ENCODE measurements around the gene GALNS.
"Not testable (repeated sequence)": the region's sequence is repeated elsewhere in the genome, so short reads cannot be mapped to it uniquely, and the experiment has no call there.

The GALNS gene

DNA sequence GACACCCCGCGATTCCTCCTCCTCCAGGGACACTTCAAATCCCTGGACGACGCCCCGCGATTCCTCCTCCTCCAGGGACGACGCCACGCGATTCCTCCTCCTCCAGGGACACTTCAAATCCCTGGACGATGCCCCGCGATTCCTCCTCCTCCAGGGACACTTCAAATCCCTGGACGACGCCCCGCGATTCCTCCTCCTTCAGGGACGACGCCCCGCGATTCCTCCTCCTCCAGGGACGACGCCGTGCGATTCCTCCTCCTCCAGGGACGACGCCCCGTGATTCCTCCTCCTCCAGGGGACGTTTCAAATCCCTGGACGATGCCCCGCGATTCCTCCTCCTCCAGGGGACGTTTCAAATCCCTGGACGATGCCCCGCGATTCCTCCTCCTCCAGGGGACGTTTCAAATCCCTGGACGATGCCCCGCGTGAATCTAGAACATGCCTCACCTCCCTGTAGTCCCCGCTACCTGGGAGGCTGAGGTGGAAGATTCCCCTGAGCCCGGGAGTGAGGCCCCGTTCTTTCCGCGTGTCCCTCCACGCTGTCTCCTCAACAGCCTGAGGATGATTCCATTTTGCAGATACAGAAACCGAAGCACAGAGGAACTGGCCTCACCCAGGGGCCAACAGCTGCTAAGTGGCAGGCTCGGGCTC is 33.1 kb upstream of the GALNS start:
- DNase-seq (ENCODE audit: low read depth): not testable (repeated sequence)

DNA sequence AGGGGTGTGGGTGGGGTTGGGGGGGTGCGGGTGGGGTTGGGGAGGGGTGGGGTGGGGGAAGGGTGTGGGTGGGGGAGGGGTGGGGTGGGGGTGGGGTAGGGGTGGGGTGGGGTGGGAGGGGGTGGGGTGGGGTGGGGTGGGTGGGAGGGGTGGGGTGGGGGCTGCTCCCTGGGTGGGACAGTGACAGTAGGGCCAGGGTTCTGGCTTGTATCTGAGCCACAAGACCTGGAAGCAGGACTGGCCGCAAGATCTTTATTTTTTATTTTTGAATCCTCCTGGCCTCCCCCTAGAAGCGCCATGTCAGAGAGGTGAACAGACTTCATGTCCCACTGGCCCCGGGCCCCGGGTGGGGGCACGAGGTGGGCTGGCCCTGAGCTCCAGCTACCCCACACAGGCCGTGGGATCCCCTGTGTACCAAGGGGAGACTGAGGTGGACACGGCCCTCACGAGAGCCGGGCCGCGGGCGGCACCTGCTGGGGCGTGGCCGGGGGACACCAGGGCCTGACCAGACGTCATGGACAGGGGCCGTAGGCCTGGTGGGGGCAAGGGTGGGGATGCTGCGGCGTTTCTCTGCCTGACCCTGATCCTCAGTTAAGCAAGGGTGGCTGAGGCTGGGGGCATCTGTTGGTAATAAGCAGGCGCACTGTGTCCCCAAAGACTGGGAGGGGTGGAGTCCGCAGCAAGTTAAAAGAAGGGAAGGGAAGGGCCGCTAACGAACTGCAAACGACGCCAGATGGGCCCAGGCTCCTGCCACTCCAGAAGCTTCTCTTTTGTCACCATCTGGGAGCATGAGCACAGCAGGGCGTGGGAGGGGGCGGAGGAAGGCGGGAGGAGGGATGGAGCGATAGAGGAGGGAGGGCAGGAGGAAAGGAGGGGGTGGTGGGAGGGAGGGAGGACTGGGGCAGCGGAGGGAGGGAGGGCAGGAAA is 32.0 kb upstream of the GALNS start:
- DNase-seq (ENCODE audit: low read depth): no peak

GRCh38 chr16:88888057-88888456 is 31.3 kb upstream of the GALNS start:
- DNase-seq (ENCODE audit: low read depth): no peak

DNA sequence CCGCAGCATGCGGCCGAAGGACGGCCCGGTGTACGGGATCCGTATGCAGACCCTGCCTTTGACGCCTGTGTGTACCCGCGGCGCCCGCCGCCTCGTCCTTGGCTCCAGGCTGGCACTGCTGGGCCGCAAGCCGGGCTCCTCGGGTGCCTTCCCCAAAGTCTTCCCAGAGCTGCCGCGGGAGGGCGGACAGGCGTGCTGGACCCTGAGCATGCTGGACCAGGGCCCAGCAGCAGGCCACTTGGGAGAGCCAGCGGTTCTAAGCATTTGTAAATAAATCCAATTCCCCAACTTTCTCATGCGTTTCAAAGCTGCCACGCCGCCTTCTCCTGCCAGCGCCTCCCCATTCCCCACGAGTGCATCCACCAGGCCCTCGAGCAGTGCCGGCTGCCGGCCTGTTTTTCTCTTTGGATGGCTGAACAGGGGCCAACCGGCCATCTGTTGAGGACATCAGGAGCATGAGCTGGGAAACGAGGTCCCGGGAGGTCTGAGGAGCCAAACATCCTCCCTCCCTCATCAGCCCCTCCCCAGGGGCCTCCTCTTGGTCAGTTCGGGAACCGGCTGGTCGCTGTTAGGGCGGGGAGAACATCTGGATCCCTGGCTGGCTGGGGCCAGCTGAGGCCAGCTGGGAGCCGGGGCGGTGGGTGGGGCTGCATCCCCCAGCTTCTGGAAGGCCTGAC is 30.2 kb upstream of the GALNS start:
- DNase-seq (ENCODE audit: low read depth): peak; percentile 43

GRCh38 chr16:88886420-88886844 is 29.7 kb upstream of the GALNS start:
- DNase-seq (ENCODE audit: low read depth): no peak

DNA sequence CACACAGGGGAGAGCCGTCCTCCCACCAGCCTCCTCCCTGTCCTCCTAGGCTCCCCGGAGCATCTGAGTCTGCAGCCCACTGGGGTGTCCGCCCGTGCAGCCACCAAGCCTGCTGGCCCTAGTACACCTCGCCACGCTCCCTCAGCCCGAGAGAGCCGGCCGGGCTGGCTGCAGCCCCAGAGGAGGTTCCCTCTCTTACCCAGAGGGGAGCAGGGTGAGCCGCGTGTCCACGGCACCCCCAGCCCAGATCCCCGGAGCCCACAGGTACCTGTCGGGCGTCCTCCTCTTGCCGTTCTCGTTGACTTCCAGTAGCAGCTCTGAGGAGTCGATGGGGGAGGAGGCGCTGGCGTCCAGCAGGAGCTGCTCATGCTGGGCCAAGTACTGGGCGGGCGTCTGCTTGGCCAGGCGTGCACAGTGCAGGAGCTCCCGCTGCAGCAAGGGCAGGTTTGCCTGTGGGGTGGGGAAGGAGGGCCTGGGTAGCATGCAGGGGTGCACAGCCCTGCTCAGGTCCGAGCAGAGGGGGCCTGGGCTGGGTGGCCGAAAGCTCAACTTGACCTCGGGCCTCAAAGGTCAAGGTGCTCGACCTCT is 29.0 kb upstream of the GALNS start:
- DNase-seq (ENCODE audit: low read depth): no peak

DNA sequence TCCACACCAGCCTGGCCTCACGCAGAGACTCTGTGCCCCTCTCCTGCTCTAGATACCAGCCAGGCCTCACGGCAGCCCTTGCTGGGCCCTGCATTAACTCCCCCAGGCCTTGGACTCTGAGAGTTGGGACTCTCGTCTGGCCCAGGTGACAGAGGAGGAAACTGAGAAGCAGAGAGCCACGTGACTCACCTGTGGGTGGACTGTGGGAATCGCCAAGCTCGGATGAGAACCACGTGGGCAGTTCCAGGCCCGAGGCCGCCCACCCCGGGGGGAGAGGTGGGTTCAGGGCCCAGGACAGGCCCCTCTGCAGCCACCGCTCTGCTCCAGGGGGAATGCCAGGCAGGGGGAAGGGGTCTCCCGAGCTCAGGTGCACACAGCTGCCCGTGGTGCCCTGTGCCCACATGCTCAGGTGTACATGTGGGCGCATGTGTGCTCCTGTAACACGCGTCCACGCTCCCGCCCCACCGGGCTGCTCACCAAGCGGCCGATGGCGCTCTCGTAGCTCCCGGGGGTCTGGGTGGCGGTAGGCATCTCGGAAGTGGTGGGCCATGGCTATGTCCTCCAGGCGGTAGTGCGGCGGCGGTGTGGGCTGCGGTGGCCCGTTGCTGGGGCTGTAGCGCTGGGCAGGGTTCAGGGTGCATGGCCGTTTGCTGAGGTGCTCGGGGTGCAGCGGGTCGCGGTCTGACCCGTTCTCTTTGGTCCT is 28.0 kb upstream of the GALNS start:
- DNase-seq (ENCODE audit: low read depth): no peak

GRCh38 chr16:88883946-88884345 is 27.2 kb upstream of the GALNS start:
- DNase-seq (ENCODE audit: low read depth): no peak

GRCh38 chr16:88883117-88883895 is 26.6 kb upstream of the GALNS start:
- DNase-seq (ENCODE audit: low read depth): no peak

- no peak for DNase-seq (ENCODE audit: low read depth)
Observed at GRCh38 chr16:88882358-88883030, 25.7 kb upstream of the GALNS start.

- no peak for DNase-seq (ENCODE audit: low read depth)
Observed at GRCh38 chr16:88881675-88882357, 25.1 kb upstream of the GALNS start.

DNA sequence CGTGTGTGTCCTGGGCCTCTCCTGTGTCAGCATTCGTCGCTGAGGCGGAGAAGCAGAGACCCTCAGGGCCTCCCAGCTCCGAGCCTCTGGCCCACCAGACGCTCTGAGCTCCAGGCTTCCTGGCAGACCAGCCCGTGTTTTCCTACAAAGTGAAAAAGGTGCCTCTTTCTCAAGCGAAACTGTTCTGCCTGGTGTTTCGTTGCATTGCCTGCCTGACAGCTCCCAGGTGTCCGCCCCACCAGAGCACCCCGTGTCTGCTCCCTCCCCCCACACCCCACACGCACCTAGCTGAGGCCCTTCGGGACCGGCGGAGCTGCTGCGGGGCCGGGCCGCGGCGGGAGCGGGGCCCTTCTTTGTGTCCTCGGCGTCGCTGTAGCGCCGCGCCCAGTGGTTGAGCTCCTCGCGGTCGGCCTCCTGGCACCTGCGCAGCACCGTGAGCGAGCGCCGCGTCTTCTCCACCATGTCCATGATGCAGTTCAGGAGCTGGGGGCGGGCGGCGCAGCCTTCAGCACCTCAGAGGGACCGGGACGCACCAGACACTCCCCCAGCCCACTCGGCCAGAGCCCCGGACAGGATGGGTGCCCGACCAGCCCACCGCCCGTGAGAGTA is 24.4 kb upstream of the GALNS start:
- DNase-seq (ENCODE audit: low read depth): no peak

DNA sequence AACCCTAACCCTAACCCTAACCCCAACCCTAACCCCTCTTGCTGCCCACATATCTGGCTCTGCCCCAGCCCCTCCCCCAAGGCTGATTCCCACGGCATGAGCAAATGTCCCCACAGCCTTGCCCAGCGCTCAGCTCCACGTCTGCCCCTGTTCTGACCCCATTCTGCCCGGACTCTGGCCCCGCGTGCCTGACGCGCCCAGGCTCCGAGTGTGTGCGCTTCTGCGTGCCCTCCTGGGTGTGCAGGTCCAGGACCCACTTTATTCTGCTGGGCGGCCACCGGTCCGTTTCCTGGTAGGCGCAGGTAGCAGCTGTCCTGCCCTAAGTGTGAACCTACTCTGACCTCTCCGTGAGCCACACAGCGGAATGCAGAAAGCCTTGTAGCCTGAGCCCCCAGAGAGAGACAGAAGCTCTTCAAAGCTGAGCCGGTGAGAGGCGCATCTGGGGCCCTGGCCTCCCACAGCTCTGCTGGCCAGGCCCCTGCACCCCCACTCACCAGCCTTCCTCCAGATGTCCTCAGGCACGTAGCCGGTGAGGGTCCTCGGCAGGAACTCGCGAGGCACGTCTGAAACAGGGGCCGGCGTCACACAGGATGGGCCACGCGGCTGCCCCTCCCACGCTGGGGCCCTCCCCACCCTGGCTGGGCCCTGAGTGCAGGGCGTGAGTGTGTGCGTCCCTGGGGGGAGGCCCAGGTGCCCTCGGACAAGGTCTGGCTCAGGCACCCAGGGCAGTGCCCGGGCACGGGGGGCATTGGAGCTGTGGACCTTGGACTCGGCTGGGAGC is 23.7 kb upstream of the GALNS start:
- DNase-seq (ENCODE audit: low read depth): no peak

- no peak for DNase-seq (ENCODE audit: low read depth)
Observed at GRCh38 chr16:88879788-88880055, 23.0 kb upstream of the GALNS start.

- no peak for DNase-seq (ENCODE audit: low read depth)
Observed at GRCh38 chr16:88878967-88879787, 22.4 kb upstream of the GALNS start.

DNA sequence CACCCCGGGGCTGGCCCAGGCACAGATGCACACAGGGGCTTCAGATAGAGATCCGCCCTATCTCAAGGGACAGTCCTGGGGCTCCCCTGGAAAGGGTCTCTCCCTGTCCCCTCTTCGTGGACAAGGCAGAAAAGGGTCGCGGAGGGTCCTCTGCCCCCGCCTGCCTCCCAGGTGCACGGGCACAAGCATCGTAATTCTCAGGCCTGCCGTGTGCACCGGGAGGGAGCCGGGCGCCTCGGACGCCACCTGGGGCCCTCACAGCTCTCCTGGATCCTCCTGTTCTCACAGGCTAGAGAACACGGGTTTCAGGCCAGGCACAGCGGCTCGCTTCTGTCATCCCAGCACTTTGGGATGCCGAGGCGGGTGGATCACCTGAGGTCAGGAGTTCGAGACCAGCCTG is 21.6 kb upstream of the GALNS start:
- no peak for DNase-seq (ENCODE audit: low read depth)

DNA sequence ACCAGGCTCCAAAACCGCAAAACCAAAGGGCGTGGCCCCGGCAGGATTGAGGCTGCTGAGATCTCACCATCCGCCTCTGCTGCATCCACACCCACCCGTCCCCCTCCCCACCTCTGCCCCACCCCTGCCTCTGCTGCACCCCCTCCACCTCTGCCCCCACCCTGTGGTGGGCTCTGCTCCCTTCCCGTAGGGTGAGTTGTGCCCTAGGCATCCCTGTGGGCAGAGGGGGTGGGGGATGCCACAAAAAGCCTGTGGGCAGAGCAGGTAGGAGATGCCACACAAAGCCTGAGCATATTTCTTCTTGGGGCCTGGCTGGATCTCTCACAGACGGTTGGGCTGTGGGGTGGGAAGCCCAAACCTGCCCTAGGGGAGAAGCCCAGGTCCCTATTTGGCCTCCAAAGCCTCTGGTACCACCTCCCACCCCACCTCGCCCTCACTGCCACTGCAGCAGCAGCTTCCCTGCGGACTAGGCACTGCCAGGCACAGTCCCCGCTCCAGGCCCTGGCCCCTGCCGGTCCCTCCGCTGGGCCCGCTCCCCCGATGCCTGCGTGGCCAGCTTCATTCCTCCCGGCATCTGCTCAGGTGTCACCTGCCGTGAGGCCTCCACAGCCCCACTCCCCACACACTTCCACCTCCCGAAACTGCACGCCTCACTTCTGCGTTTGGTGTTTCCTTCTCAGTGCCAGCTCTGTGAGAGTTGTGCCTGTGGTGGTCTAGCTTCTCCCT is 21.0 kb upstream of the GALNS start:
- no peak for DNase-seq (ENCODE audit: low read depth)

Measured in fibroblast of the conjunctiva (primary cell).